ENCODE measurements around the gene TEAD4.

TEAD4 gene

GRCh38 chr12:3041558-3042164 lies 82.5 kb downstream of the TEAD4 start:
- H3K4me3 ChIP-seq (ENCODE audit: low read length), result no peak overlapping the region
- peak; percentile 71 for DNase-seq (ENCODE audit: low read depth, low spot score)

GRCh38 chr12:3042394-3042793 lies 83.2 kb downstream of the TEAD4 start:
- H3K4me3 ChIP-seq (ENCODE audit: low read length), result no peak overlapping the region
- DNase-seq (ENCODE audit: low read depth, low spot score), result no peak

DNA sequence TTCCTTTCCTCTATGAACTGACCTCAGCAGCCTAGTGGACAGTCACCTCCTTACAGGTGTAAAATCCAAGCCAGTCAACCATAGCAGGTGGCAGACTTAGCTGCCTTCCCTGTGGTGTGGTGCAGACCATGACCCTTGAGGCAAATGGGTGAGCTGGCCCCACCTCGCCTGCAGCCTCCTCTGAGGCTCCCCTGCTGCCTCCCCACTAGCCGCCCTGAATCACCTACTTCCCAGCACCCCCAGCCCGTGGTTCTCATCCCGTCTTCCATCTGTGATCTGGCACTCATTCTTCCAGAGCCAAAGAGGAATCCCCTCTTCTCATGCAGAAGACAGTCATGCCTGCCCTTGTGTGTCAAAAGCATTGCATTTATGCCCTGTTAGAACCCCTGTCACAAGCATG lies 83.6 kb downstream of the TEAD4 start:
- no peak for DNase-seq (ENCODE audit: low read depth, low spot score)
- H3K4me3 ChIP-seq (ENCODE audit: low read length), result no peak overlapping the region

GRCh38 chr12:3043406-3043805 lies 84.2 kb downstream of the TEAD4 start:
- no peak for DNase-seq (ENCODE audit: low read depth, low spot score)

DNA sequence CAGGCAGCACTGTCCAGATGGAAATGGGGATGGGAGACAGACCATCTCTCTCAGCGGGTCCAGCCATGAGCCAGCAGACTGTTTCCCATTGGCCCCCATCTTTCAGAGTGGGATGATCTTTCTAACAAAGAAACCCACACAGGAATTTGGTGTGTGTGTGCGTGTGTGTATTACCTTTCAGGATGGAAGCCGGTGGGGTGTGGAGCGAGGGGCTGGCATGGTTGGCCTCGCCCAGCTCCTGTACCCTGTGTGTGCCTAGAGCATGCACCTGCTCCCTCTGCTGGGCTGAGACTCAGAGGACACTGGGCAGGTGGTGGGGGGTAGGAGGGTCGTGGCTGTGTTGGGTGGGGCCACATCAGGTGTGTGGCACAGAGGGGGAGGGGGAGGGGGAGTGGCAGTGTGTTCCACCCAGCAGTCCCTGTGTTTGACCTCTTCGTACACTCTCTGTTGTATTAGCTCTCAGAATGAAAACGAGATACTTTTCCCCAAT lies 85.0 kb downstream of the TEAD4 start:
- no peak for DNase-seq (ENCODE audit: low read depth, low spot score)
- H3K4me3 ChIP-seq (ENCODE audit: low read length), result no peak overlapping the region

More at GRCh38 chr12:3043406-3043805, 84.2 kb downstream of the TEAD4 start:
- no peak overlapping the region for H3K4me3 ChIP-seq (ENCODE audit: low read length)

- H3K4me3 ChIP-seq (ENCODE audit: low read length), result no peak overlapping the region
- DNase-seq (ENCODE audit: low read depth, low spot score), result no peak
Observed at GRCh38 chr12:3045494-3045893, 86.3 kb downstream of the TEAD4 start.

GRCh38 chr12:3045989-3046388 lies 86.8 kb downstream of the TEAD4 start:
- H3K4me3 ChIP-seq (ENCODE audit: low read length), result no peak overlapping the region
- no peak for DNase-seq (ENCODE audit: low read depth, low spot score)

DNA sequence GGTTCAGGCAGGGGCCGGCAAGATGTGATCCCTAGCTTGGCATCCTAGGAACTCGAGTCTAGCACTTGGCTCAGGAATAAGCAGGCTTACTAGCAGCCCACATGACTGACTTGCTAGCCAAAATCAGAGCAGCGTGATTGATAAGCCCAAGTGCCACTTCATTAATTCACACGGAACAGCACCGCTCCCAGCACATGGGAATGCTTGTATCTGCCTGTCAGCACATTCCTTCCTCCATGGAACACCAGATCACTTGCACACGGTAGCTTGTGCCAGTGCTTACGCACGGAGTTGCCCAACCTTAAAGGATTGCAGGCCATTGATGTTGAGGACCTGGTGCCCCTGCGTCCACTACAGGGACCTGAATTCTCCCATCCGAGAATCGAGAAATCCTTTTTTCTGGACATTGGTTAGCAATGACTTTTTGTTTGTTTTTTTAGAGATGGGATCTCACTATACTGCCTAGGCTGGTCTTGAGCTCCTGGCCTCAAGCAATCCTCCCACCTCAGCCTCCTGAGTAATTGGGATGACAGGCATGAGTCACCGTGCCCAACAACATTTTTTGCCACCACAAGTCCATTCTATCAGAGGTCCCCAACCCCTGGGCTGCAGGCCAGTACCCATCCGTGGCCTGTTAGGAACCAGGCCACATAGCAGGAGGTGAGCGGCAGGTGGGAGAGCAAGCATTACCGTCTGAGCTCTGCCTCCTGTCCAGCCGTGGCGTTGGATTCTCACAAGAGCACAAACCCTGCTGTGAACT lies 87.4 kb downstream of the TEAD4 start:
- no peak overlapping the region for H3K4me3 ChIP-seq (ENCODE audit: low read length)
- DNase-seq (ENCODE audit: low read depth, low spot score), result no peak

- no peak for DNase-seq (ENCODE audit: low read depth, low spot score)
- no peak overlapping the region for H3K4me3 ChIP-seq (ENCODE audit: low read length)
Observed at GRCh38 chr12:3047961-3048360, 88.8 kb downstream of the TEAD4 start.

- no peak overlapping the region for H3K4me3 ChIP-seq (ENCODE audit: low read length)
- no peak for DNase-seq (ENCODE audit: low read depth, low spot score)
Observed at GRCh38 chr12:3048540-3048939, 89.3 kb downstream of the TEAD4 start.

- DNase-seq (ENCODE audit: low read depth, low spot score), result no peak
- H3K4me3 ChIP-seq (ENCODE audit: low read length), result no peak overlapping the region
Observed at GRCh38 chr12:3049176-3049575, 90.0 kb downstream of the TEAD4 start.

DNA sequence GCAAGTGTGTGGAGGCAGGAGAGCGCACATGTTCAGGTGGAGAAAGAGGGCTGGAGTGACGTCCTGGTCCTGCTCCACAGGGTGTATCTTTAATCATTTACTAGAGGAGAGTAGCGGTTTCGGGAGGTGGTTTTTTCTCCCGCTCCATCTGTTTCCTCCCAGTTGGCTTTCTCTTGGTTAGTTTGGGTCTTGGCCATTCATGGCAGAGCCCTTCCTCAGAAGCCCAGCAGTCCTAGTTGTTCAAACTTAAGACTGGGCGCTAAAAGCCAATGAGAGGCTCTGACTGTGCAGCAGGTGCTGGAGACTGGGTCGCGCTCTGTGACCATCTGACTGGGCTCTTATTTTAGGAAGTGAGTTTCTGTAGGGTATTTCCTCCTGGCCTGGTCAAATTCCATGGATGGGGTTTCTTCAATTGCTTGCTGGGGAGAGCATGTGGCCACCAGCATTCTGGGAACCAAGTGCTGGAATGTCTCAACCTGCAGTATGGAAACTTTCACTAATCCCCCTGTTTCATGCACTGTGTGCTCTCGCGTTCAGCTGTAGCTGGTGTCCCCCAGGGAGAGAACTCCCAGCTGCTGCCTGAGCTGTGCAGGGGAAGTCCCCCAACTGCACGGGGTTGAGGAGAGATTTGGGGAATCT lies 90.5 kb downstream of the TEAD4 start:
- DNase-seq (ENCODE audit: low read depth, low spot score), result no peak

GRCh38 chr12:3054374-3054773 lies 95.2 kb downstream of the TEAD4 start:
- no peak overlapping the region for H3K4me3 ChIP-seq (ENCODE audit: low read length)
- no peak for DNase-seq (ENCODE audit: low read depth, low spot score)

More for the DNA sequence above, 90.5 kb downstream of the TEAD4 start:
- no peak overlapping the region for H3K4me3 ChIP-seq (ENCODE audit: low read length)

DNA sequence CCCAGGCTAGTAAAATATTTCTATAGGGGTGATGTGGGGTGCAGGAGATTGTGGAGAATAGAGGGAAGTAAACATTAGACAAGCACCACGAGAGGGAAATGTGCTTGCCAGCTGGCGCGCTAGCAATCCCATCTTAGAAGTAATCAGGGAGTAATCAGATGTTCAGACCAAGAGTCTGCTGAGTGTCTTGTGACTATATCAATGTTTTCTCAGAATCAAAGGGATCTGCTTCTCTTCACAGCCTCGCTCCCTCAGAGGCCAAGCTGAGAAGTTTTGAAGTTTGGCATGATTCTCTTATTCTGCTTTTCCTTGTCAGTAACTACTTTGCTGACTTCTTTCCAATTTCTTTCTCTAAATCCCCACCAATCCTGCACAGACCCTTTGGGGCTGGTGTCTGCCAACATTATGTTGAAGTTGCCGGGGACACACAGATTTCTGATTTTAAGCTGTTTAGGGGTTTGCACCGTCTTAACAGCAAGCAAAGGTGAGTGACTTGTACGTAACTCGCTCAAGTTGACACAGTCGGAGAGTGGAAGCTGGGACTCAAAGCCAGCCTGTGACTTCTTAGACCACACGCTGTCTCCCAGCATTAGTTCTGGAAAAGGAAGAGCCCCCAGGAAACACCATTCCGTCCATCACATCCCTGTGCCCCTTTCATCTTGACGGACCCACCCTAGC lies 96.0 kb downstream of the TEAD4 start:
- DNase-seq (ENCODE audit: low read depth, low spot score), result no peak
- H3K4me3 ChIP-seq (ENCODE audit: low read length), result no peak overlapping the region

DNA sequence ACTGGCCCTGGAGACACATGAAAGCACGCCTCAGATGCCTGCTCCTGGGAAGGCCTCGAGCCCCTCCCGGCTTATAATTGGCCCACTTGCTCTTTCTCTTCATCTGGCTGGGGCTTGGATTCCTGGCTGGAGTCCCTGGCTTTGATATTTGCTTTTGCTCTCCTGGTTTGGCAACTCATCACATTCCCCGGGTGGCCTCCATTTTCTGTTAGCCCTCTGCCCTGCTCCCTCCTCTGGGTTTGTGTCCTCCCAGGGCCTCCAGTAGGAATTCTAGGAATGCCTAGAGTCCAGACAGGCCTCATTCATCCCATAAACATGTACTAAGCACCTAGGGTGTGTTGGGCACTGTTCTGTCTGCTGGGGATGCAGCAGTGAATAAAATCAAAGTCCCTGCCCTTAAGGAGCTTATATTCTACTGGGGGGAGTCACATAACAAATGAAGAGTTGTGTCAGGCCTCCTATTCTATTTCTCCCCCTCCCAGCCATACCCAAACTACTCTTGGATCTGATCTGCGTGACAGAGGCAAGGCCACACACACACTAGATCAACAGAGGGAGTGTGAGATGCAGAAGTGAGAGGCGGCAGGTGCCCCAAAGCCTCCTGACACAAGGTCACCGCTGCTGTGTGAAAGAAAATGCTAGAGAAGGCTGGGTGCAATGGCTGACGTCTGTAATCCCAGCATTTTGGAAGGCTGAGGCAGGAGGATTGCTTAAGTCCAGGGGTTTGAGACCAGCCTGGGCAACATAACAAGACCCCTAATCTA lies 96.7 kb downstream of the TEAD4 start:
- DNase-seq (ENCODE audit: low read depth, low spot score), result no peak
- H3K4me3 ChIP-seq (ENCODE audit: low read length), result no peak overlapping the region

GRCh38 chr12:3061059-3061458 lies 101.9 kb downstream of the TEAD4 start:
- no peak overlapping the region for H3K4me3 ChIP-seq (ENCODE audit: low read length)
- no peak for DNase-seq (ENCODE audit: low read depth, low spot score)

GRCh38 chr12:3061501-3062215 lies 102.5 kb downstream of the TEAD4 start:
- DNase-seq (ENCODE audit: low read depth, low spot score), result no peak
- H3K4me3 ChIP-seq (ENCODE audit: low read length), result no peak overlapping the region

- H3K4me3 ChIP-seq (ENCODE audit: low read length), result no peak overlapping the region
- no peak for DNase-seq (ENCODE audit: low read depth, low spot score)
Observed at GRCh38 chr12:3065300-3065699, 106.1 kb downstream of the TEAD4 start.
